AG04450 (cell line): ENCODE measurements around the gene MCOLN2. TPM values are rescaled to one million over a fixed set of nuclear protein-coding genes. Genes with fewer than 3 reads are reported as not detected.

Source experiments
- CTCF ChIA-PET: fragments of 300-600, 350-600 bp; formaldehyde crosslinking; extraction: SDS; loops from one replicate; lab custom pipeline; 2022; ENCODE audit warnings: antibody characterized with exemption, inconsistent platforms; lab: Charles Lee
- POLR2A ChIA-PET: fragments of 350-600 bp; formaldehyde crosslinking; extraction: SDS; loops from one replicate; lab custom pipeline; 2021; ENCODE audit warnings: antibody characterized with exemption, inconsistent platforms; lab: Yijun Ruan, JAX
- DNase-seq: peaks from one replicate; pipeline ENCODE4 v3.0.0-alpha.2; 2011; ENCODE audit warnings: low read depth, low spot score
- H3K27ac ChIP-seq: one replicate; pipeline ENCODE4 v1.5.1; 2012; ENCODE audit warnings: low read depth, low read length, control low read depth
- H3K27me3 ChIP-seq: one replicate; pipeline ENCODE4 v1.6.0; 2012; ENCODE audit warnings: low read length; ENCODE audit not compliant: control insufficient read depth, insufficient read depth
- H3K4me3 ChIP-seq: 2 replicates; pipeline ENCODE4 v1.5.1; 2011; ENCODE audit warnings: mild to moderate bottlenecking, low read depth, low read length, control low read depth
- H3K9me3 ChIP-seq: 2 replicates; pipeline ENCODE4 v1.5.1; 2012; ENCODE audit warnings: low read length; ENCODE audit not compliant: control insufficient read depth, insufficient read depth
- polyA plus RNA-seq: library from polyadenylated mRNA; depleted of rRNA; stranded (reverse); fragments of >200 nt; gene quantifications from 2 replicates; pipeline ENCODE4 v1.2.3, GENCODE V29; 2011
- TF ChIP-seq, protein P1 (sequence below): IDR thresholded peaks from 2 replicates; pipeline ENCODE4 v1.5.1; 2011; ENCODE audit warnings: low read depth, low read length, control low read depth, inconsistent platforms

MCOLN2 gene
- polyA plus RNA-seq, 1 experiment, result 0.37 TPM

DNA sequence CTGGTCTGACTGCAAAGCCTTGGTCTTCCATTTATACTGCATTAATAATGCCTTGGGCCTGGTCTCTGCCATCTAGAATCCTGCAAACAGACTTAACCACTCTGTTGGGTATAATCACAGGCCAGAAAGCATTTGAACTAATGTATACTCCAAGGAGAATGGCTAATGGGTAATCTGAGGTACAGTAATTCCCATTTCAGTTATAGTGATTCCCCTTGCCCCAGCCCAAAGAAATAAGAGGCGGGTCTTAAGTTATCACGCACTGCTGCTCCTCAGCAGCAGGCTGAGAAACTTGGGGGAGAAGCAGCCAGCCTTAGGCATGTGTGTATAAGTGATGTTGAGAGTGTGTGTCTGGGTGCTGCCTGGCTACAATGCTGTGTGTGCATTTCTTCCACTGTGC is 106.3 kb downstream of the MCOLN2 start:
- TF ChIP-seq, protein P1, sequence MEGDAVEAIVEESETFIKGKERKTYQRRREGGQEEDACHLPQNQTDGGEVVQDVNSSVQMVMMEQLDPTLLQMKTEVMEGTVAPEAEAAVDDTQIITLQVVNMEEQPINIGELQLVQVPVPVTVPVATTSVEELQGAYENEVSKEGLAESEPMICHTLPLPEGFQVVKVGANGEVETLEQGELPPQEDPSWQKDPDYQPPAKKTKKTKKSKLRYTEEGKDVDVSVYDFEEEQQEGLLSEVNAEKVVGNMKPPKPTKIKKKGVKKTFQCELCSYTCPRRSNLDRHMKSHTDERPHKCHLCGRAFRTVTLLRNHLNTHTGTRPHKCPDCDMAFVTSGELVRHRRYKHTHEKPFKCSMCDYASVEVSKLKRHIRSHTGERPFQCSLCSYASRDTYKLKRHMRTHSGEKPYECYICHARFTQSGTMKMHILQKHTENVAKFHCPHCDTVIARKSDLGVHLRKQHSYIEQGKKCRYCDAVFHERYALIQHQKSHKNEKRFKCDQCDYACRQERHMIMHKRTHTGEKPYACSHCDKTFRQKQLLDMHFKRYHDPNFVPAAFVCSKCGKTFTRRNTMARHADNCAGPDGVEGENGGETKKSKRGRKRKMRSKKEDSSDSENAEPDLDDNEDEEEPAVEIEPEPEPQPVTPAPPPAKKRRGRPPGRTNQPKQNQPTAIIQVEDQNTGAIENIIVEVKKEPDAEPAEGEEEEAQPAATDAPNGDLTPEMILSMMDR, result no peak
- Histone ChIP-seq H3K27ac (no peak overlapping the region), H3K27me3 (peaks cover 11% of the 10 kb centered on the region), H3K9me3 (no peaks in the 10 kb centered on the region; the same call in 1 of the 2 replicates), H3K4me3 (no peak overlapping the region)
- DNase-seq, result no peak
- CTCF ChIA-PET, result no interaction called here
- POLR2A ChIA-PET, result interaction anchor here (0.7 kb wide), 1 partner anchor 16 kb away, joined by 3 read pairs; no protein-coding TSS in a partner anchor

- TF ChIP-seq, protein P1, result no peak
- Histone ChIP-seq H3K9me3 (no peaks in the 10 kb centered on the region; the same call in 1 of the 2 replicates), H3K4me3 (no peak overlapping the region), H3K27me3 (peaks cover 11% of the 10 kb centered on the region), H3K27ac (no peak overlapping the region)
- DNase-seq, result no peak
- POLR2A ChIA-PET, result no interaction called here
- CTCF ChIA-PET, result interaction anchor here (0.7 kb wide), 1 partner anchor 107 kb away, joined by 9 read pairs; no protein-coding TSS in a partner anchor
Observed at GRCh38 chr1:84889437-84889836, 107.5 kb downstream of the MCOLN2 start.

DNA sequence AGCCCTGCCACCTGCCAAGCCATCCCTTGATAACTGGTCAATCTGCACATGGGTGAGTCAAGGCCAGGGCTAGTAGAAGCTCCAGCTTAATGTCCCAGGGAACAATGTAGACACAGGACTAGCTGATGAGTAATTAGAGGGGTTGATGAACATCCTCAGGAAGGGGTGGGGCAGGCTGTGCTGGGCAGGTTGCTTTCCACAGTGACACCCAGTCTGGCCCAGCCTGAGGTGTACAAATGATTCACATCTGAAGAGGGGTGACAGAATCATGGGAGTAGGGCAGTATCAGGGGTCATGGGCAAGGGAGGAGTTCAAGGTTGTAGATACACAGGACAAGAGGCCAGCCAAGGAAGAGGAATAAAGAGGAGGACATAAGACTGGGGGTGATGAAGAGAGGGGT is 108.2 kb downstream of the MCOLN2 start:
- TF ChIP-seq, protein P1, result no peak
- CTCF ChIA-PET, result interaction anchor here (0.7 kb wide), 1 partner anchor 106 kb away, joined by 9 read pairs; no protein-coding TSS in a partner anchor
- Histone ChIP-seq H3K4me3 (no peak overlapping the region), H3K27ac (no peak overlapping the region), H3K9me3 (no peaks in the 10 kb centered on the region; the same call in 1 of the 2 replicates), H3K27me3 (peaks cover 8% of the 10 kb centered on the region)
- POLR2A ChIA-PET, result no interaction called here
- DNase-seq, result no peak

DNA sequence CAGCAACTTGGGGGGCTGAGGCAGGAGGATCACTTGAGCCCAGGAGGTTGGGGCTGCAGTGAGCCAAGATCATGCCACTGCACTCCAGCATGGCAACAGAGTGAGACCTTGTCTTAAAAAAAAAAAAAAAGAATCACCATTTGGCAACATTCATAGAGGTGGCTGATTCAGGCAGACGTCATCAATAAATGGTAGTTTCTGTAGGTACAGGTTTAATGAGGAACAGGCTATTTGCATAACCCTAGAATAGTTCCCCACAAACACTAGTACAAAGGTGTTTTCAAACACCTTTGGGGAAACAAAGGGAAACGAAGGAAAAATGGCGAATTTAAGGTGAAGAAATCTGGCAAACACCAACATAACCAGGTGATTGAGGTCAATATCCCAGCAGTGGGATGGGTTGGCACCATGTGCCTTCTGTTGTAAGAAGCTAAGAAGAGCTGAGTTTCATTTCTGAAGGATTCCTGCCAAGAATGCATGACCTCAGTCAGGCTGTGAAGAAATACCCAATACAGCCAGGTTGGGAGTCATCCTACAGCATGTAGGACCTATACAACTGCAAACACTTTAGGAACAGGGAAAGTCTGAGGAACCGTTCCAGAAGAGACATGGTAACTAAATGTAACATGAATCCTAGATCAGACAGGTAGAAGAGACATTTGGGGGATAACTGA is 109.5 kb downstream of the MCOLN2 start:
- Histone ChIP-seq H3K27ac (no peak overlapping the region), H3K4me3 (no peak overlapping the region), H3K9me3 (no peaks in the 10 kb centered on the region), H3K27me3 (no peaks in the 10 kb centered on the region)
- TF ChIP-seq, protein P1, result no peak
- peak; percentile 37 for DNase-seq
- CTCF ChIA-PET, result no interaction called here
- POLR2A ChIA-PET, result no interaction called here

GRCh38 chr1:84885469-84885868 is 111.4 kb downstream of the MCOLN2 start:
- no peaks in the 10 kb centered on the region for H3K27me3 ChIP-seq
- no peaks in the 10 kb centered on the region for H3K9me3 ChIP-seq
- H3K4me3 ChIP-seq, result no peak overlapping the region
- no peak for DNase-seq
- no peak overlapping the region for H3K27ac ChIP-seq
- ChIA-PET POLR2A (no interaction called here), CTCF (no interaction called here)
- TF ChIP-seq, protein P1, result no peak
